Breast epithelium (tissue), 3 donors: ENCODE results near the gene SDC1.

Source experiments
- POLR2A ChIP-seq: fragments of 450-650 bp; IDR thresholded peaks from one replicate; pipeline ENCODE4 v1.6.1; 2016; ENCODE audit warnings: antibody characterized with exemption, mild to moderate bottlenecking, moderate library complexity
- TF ChIP-seq, protein P1 (sequence below), 3 donors: fragments of 450-650 bp; IDR thresholded peaks; one replicate each; pipeline ENCODE4 v1.5.1; 2016 to 2017; ENCODE audit warnings: antibody characterized with exemption in 3 of 3, mild to moderate bottlenecking in 3 of 3, moderate library complexity in 3 of 3

DNA sequence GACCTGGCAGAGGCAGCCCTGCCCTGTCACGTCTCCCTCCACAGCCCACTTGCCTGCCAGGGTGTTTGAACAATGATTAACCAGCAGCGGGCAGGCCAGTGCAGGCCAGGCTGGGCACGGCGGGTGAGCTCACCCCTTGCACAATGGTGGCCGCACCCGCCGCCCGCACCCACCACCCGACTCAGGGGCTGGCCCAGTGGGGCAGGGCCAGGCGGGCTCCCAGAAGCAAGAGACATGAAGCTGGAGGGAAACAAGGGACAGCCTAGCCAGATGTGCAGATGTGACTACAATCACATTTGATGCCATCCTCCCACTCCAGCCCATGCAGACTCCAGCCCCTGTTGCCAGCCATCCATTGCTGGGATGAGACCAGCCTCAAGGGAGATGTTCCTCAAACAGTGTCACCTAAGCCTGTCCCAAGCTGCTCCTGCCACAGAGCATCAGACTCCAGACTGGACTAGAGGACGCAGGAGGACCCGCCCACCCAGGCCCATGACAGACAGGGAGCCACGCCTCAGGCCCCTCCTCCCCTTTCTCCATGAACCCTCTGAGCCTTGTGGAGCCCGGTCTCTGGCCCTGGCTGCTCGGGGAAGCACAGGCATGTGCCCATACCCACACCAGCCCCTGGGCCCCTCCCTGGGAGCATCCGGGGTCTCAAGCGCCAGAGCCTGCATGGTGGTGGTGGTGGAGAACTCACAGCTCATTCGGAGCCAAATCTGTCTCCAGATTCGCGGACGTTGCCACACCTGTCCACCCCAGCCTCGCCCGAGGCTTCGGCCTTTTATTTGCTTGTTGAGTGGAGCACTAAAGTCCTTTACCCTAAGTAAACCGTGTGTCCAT, 45.0 kb downstream of the SDC1 start:
- TF ChIP-seq, protein P1, sequence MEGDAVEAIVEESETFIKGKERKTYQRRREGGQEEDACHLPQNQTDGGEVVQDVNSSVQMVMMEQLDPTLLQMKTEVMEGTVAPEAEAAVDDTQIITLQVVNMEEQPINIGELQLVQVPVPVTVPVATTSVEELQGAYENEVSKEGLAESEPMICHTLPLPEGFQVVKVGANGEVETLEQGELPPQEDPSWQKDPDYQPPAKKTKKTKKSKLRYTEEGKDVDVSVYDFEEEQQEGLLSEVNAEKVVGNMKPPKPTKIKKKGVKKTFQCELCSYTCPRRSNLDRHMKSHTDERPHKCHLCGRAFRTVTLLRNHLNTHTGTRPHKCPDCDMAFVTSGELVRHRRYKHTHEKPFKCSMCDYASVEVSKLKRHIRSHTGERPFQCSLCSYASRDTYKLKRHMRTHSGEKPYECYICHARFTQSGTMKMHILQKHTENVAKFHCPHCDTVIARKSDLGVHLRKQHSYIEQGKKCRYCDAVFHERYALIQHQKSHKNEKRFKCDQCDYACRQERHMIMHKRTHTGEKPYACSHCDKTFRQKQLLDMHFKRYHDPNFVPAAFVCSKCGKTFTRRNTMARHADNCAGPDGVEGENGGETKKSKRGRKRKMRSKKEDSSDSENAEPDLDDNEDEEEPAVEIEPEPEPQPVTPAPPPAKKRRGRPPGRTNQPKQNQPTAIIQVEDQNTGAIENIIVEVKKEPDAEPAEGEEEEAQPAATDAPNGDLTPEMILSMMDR (IDR thresholded peaks at IDR 0.05), result no peak
- no peak for TF ChIP-seq POLR2A
